Liver (tissue), 9 donors: ENCODE measurements around the gene DNAI1. TPM values are rescaled to one million over a fixed set of nuclear protein-coding genes. Genes with fewer than 3 reads are reported as not detected.

Experiments
- DNase-seq: peaks from one replicate; pipeline ENCODE4 v3.0.0-alpha.2; 2017; ENCODE audit warnings: low spot score
- H3K27ac ChIP-seq, 2 donors: one replicate each; pipeline ENCODE4 v1.7.0; 2013; ENCODE audit warnings: inconsistent platforms in 2 of 2, low read length in 2 of 2, control low read depth in 1 of 2, low read depth in 1 of 2, mild to moderate bottlenecking in 1 of 2
- H3K27me3 ChIP-seq, 4 donors: one replicate each; pipeline versions ENCODE4 v1.6.1 to v1.7.0; 2013; ENCODE audit warnings: low read length in 3 of 4, inconsistent platforms in 1 of 4, mild to moderate bottlenecking in 1 of 4, moderate library complexity in 1 of 4; ENCODE audit not compliant: control insufficient read depth in 4 of 4, insufficient read depth in 4 of 4
- H3K36me3 ChIP-seq, 4 donors: one replicate each; pipeline versions ENCODE4 v1.6.1 to v1.7.0; 2013; ENCODE audit warnings: low read length in 3 of 4, mild to moderate bottlenecking in 3 of 4, low read depth in 1 of 4, moderate library complexity in 1 of 4; ENCODE audit not compliant: control insufficient read depth in 4 of 4, insufficient read depth in 3 of 4
- H3K4me1 ChIP-seq, 4 donors: one replicate each; pipeline versions ENCODE4 v1.6.1 to v1.7.0; 2013; ENCODE audit warnings: low read length in 3 of 4, mild to moderate bottlenecking in 3 of 4, moderate library complexity in 1 of 4; ENCODE audit not compliant: control insufficient read depth in 4 of 4, insufficient read depth in 4 of 4
- H3K4me3 ChIP-seq, 3 donors: one replicate each; pipeline versions ENCODE4 v1.6.1 to v1.7.0; 2013; ENCODE audit warnings: low read length in 3 of 3, control low read depth in 1 of 3, low read depth in 1 of 3, mild to moderate bottlenecking in 1 of 3
- H3K9ac ChIP-seq, 2 donors: one replicate each; pipeline ENCODE4 v1.7.0; 2013; ENCODE audit warnings: low read length in 2 of 2, mild to moderate bottlenecking in 2 of 2, moderate library complexity in 2 of 2, control low read depth in 1 of 2, low read depth in 1 of 2
- H3K9me3 ChIP-seq, 4 donors: one replicate each; pipeline versions ENCODE4 v1.6.1 to v1.7.0; 2013; ENCODE audit warnings: low read length in 3 of 4; ENCODE audit not compliant: control insufficient read depth in 4 of 4
- CTCF ChIP-seq: fragments of 150-350 bp; IDR thresholded peaks from 2 replicates; pipeline ENCODE4 v1.5.1; 2017; ENCODE audit warnings: improper control_type of control experiment, low read depth, low read length; ENCODE audit not compliant: missing input control
- FOXA1 ChIP-seq: IDR thresholded peaks from 2 replicates; pipeline ENCODE4 v1.6.1; 2016; ENCODE audit warnings: antibody characterized with exemption
- GABPA ChIP-seq, 2 donors: IDR thresholded peaks in 1 of 2; conservative IDR thresholded peaks in 1 of 2; 2 replicates each; pipeline ENCODE4 v1.6.1; 2016; ENCODE audit warnings: antibody characterized with exemption in 2 of 2, mild to moderate bottlenecking in 1 of 2, moderate library complexity in 1 of 2
- HNF4A ChIP-seq, 2 donors: conservative IDR thresholded peaks; 2 replicates each; pipeline ENCODE4 v1.6.1; 2016; ENCODE audit warnings: antibody characterized with exemption in 2 of 2, mild to moderate bottlenecking in 2 of 2
- HNF4G ChIP-seq: IDR thresholded peaks from 2 replicates; pipeline ENCODE4 v1.6.1; 2016; ENCODE audit warnings: antibody characterized with exemption
- JUND ChIP-seq, 2 donors: IDR thresholded peaks; 2 replicates each; pipeline ENCODE4 v1.6.1; 2016; ENCODE audit warnings: antibody characterized with exemption in 2 of 2
- MAX ChIP-seq: IDR thresholded peaks from 2 replicates; pipeline ENCODE4 v1.6.1; 2016; ENCODE audit warnings: antibody characterized with exemption
- NR2F2 ChIP-seq: IDR thresholded peaks from 2 replicates; pipeline ENCODE4 v1.6.1; 2016; ENCODE audit warnings: antibody characterized with exemption
- RAD21 ChIP-seq, 2 donors: IDR thresholded peaks; 2 replicates each; pipeline ENCODE4 v1.6.1; 2016; ENCODE audit warnings: antibody characterized with exemption in 2 of 2, mild to moderate bottlenecking in 2 of 2
- RXRA ChIP-seq, 2 donors: IDR thresholded peaks; 2 replicates each; pipeline ENCODE4 v1.6.1; 2017 to 2018; ENCODE audit warnings: antibody characterized with exemption in 2 of 2, mild to moderate bottlenecking in 1 of 2
- TAF1 ChIP-seq: conservative IDR thresholded peaks from 2 replicates; pipeline ENCODE4 v1.6.1; 2016; ENCODE audit warnings: antibody characterized with exemption, mild to moderate bottlenecking
- YY1 ChIP-seq: IDR thresholded peaks from 2 replicates; pipeline ENCODE4 v1.6.1; 2016; ENCODE audit warnings: antibody characterized with exemption, mild to moderate bottlenecking
- WGBS: extraction: QIAGEN DNeasy Blood & Tissue Kit; methylation state at CpG from one replicate; pipeline ENCODE4 v1.1.7; 2013; 5-methylcytosine and 5-hydroxymethylcytosine counted together
- polyA plus RNA-seq, 2 donors: library from polyadenylated mRNA; stranded (reverse) in 1 of 2; unstranded in 1 of 2; fragments of 200-250 nt in 1 of 2; fragments of >200 nt in 1 of 2; fragmentation: Nextera tagmentation in 1 of 2; extraction: Ambion mirVana in 1 of 2; gene quantifications; one replicate each; pipeline versions ENCODE4 v1.2.1 to v1.2.3, GENCODE V29; 2013 to 2015
- total RNA-seq, 2 donors: library from RNA; depleted of rRNA; stranded (reverse); fragments of >200 nt; gene quantifications; one replicate each; pipeline ENCODE4 v1.2.3, GENCODE V29; 2014
- TF ChIP-seq, protein P1 (sequence below): IDR thresholded peaks from 2 replicates; pipeline ENCODE4 v1.6.1; 2016; ENCODE audit warnings: antibody characterized with exemption
- donor health status: healthy.
- donor health status: healthy.
- donor health status: healthy.
- donor health status: healthy.
- donor health status: healthy.

DNAI1 gene
- total and polyA plus RNA-seq, 4 donors: not detected

DNA sequence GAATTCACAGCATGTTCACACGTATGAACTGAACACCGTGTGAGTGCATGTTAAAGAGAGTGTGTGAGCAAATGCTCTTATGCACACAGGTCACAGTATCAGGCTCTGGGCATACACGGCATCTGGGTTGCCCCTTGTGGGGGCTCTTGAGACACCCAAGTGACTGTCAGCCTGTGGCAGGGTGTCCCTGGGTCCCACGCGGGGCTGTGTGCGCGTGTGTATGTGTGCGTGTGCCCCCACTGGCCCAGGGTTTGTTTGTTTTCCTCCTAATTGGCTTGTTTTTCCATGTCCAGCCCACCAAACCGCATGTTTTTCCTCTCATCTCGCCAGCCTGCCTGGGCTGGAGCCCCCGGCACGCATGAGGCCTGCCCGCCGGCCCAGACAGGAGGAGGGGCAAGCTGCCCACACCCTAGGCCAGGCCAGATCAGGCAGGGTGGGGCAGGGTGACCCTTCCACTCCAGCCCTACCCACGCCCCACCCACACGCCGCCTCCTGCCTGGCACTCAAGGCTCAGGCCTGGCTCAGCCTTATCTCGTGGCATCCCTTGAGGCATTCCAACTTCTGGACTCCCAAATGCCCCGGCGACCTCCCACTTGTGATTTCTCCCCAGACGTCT is 102.1 kb downstream of the DNAI1 start:
- H3K4me1 ChIP-seq: peaks cover 0 to 16% (median 5%) of the 10 kb centered on the region in 4 donors
- no peak for DNase-seq
- WGBS: 80% methylated on average over 21 of the region's 21 CpGs
- no peak overlapping the region for H3K9ac ChIP-seq
- H3K27ac ChIP-seq: no peak overlapping the region
- peaks cover 0 to 4% (median 0%) of the 10 kb centered on the region in 4 donors for H3K36me3 ChIP-seq
- H3K27me3 ChIP-seq: no peaks in the 10 kb centered on the region
- no peaks in the 10 kb centered on the region for H3K9me3 ChIP-seq
- TF ChIP-seq HNF4G (no peak), GABPA (IDR thresholded peaks at IDR 0.05 in 1 of 2, conservative IDR thresholded peaks at IDR 0.05 in 1 of 2) (no peak), FOXA1 (no peak), NR2F2 (no peak), TAF1 (no peak), RXRA (IDR thresholded peaks at IDR 0.05) (no peak), HNF4A (conservative IDR thresholded peaks at IDR 0.05) (no peak), YY1 (no peak), JUND (IDR thresholded peaks at IDR 0.05) (no peak), CTCF (no peak), MAX (no peak)
- TF ChIP-seq, protein P1, sequence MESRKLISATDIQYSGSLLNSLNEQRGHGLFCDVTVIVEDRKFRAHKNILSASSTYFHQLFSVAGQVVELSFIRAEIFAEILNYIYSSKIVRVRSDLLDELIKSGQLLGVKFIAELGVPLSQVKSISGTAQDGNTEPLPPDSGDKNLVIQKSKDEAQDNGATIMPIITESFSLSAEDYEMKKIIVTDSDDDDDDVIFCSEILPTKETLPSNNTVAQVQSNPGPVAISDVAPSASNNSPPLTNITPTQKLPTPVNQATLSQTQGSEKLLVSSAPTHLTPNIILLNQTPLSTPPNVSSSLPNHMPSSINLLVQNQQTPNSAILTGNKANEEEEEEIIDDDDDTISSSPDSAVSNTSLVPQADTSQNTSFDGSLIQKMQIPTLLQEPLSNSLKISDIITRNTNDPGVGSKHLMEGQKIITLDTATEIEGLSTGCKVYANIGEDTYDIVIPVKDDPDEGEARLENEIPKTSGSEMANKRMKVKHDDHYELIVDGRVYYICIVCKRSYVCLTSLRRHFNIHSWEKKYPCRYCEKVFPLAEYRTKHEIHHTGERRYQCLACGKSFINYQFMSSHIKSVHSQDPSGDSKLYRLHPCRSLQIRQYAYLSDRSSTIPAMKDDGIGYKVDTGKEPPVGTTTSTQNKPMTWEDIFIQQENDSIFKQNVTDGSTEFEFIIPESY: no peak
- H3K4me3 ChIP-seq: no peak overlapping the region

DNA sequence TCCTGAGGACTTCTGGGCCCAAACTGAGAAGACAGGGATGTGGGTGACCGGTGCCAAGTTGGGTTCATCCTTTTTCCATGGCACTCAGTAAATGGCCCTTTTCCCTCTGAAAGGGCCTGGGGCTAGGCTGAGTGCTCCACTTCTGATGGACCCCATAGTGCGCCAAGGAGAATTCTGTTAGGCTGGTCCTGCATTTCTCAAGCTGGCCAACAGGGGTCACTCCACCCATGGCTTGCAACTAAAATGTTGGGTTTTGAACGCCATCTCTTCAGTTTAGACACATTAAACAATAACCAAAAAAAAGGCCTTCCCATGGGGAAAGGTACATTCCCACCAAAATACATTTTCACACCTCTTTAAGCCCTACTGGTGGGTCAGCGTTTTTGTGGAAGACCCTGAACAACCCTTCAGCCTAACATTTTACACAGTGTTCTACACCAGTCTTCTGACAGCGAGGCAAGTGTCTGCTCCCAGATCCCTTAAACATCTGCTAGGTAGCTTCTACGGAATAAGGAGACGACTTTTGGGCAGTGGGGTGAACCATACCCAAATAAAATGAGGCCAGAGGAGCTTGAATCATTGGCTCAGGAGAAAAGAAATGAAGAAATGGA is 103.6 kb downstream of the DNAI1 start:
- Histone ChIP-seq H3K36me3 (peaks cover 0 to 4% (median 0%) of the 10 kb centered on the region in 4 donors), H3K9me3 (no peaks in the 10 kb centered on the region), H3K9ac (no peak overlapping the region), H3K27ac (no peak overlapping the region), H3K4me1 (peaks cover 0 to 11% (median 2%) of the 10 kb centered on the region in 4 donors), H3K27me3 (no peaks in the 10 kb centered on the region), H3K4me3 (no peak overlapping the region)
- TF ChIP-seq RAD21 (IDR thresholded peaks at IDR 0.05) (peak in 1 of 2 donors; percentile 56), TAF1 (no peak), CTCF (peak; percentile 40)
- WGBS: 89% methylated on average over 7 of the region's 7 CpGs
- no peak for DNase-seq
